HG03460 (cell line): ENCODE results near the gene ZRSR2.
"Not testable (repeated sequence)": the region's sequence is repeated elsewhere in the genome, so short reads cannot be mapped to it uniquely, and the experiment has no call there.

Experiments used
- ATAC-seq: cut with Tn5 transposase; IDR thresholded peaks from one replicate; pipeline ENCODE4 v1.9.1; 2021; ENCODE audit not compliant: unreplicated experiment

Gene ZRSR2

GRCh38 chrX:15797707-15798106 is 7.4 kb downstream of the ZRSR2 start:
- ATAC-seq = no peak

- no peak for ATAC-seq
Observed at GRCh38 chrX:15804563-15804962, 14.3 kb downstream of the ZRSR2 start.

GRCh38 chrX:15808254-15808653 is 18.0 kb downstream of the ZRSR2 start:
- no peak for ATAC-seq

DNA sequence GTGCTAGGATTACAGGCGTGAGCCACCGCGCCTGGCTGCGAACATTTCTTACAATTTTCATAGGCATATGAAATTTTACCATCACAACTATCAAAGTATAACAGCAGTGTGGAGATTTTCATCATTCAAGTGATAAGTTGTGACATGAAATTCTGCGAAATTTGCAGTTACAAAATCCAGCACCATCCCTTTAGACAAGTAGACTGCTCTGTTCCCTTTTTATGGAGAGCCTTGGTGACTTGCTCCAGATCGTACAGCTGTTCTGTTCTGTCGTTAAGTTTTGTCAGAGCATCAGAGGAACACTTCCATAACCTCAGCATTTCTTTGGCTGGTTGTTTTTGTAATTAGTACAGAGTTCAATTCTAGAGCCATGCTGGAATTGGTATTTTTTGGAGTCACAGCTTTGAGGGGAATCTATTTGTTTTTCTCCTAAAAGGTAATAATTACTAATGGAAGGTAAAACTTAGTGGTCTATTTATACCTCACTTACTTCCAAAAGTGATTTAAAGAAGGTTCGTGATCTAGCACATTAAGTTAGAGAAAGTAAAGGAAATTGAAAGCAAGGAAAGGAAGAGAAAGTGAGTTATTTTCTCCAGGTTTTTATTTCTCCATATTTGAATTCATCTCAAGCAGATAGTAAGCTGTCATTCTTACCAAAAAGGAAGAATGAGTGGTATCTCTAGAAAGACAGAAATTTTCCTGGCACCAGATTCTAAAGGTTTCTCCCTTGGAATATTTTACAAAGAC is 22.1 kb downstream of the ZRSR2 start:
- ATAC-seq = no peak

GRCh38 chrX:15813416-15813815 is 23.1 kb downstream of the ZRSR2 start:
- no peak for ATAC-seq

DNA sequence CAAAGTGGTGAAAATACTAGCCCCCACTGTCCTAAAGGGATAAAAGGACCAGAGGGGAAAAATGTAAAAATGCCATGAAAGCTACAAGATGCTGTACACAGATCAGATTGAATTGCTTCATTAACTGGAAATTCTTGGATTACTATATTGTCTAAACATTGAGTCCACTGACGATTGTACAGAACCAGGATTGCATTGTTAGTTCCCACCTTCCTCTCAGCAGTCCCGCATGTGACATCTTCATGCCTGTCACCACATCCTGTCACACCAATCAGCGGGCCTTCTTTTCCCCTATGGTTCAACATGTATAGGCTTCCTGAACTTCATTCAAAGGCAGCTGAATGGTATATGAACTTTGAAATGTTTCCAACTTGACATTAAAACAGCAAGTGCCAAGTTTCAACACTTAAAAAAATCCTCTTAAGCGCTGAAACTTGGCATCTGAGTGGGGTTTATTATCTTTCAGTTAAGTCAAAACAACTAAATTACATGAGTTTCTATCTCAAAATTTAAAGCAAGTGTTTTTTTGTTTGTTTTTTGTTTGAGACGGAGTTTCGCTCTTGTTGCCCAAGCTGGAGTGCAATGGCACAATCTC is 24.6 kb downstream of the ZRSR2 start:
- ATAC-seq = no peak

- ATAC-seq = no peak
Observed at GRCh38 chrX:15815779-15816437, 25.6 kb downstream of the ZRSR2 start.

DNA sequence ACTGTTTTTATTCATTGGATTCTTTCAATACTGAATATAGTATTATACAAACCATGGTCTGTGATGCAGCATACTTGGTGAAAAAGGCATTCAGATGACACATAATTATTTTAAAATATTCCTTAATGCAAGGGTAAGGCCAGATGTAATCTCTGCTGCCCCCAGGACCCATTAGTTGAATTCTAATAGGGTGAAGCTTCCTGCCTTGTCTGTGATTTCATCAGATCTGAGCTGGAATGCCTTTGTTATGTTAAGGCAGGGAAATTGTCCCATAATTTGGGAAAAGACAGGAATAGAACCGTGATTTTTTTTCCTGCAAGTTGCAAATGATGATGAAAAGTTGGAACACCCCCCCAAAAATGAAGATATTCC is 26.1 kb downstream of the ZRSR2 start:
- ATAC-seq = no peak

DNA sequence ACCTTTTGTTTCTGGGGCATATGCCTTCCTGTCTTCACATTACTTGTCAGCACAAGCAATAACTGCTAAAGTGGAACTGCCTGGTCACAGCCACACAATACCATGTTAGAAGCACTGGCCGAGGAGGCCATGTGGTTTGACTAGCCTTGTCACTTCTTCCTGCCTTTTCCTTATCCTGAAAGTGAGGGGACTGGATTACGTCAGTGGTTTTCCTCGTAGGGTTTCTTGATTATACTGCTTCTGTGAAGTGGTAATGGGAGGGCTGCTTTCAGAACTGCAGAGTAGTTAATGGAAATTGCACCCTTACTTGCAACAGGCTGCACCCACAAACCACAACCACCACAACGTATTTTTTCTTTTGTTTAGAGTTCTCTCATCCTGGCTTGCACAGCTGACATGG is 26.6 kb downstream of the ZRSR2 start:
- no peak for ATAC-seq

DNA sequence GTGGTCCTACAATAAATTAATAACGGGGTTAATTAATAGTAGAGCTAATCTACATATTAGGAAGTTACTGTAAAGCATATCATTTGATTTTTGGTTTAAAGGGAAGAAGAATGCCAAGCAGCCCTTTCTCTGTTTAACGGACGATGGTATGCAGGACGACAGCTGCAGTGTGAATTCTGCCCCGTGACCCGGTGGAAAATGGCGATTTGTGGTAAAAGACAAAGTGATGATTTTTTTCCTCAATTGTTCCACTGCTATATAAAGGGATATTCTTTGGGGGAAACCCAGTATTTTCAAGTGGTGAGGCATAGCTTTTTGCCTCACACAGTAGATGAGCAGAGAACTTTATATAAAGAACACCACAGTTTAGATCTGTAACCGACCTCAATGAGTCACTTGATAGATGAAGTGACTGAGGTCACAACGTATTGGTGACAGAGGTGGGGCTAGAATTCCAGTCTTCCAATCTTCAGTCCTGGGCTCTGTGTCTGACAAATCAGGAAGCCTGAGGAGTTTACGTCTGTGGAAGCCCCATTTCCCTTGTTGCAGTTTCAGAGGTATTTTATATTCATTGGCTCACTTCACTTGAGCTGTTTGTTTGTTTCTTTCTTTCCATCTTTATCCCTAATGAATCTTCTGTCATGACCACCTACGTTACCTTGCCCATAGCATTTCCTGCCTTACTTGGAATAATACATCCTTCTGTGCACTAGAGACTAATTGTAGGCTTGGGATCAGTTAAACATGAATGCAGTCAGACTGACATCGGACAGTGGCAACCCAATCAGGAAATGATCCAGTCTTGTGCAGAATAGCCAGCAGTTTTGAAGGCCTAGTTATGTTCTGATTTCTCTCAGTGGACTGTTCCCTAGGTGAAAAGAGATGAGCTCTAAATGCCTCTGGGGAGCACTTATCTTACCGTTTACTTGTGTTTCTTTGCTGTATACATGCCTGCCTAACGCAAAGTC is 30.1 kb downstream of the ZRSR2 start:
- ATAC-seq = no peak

DNA sequence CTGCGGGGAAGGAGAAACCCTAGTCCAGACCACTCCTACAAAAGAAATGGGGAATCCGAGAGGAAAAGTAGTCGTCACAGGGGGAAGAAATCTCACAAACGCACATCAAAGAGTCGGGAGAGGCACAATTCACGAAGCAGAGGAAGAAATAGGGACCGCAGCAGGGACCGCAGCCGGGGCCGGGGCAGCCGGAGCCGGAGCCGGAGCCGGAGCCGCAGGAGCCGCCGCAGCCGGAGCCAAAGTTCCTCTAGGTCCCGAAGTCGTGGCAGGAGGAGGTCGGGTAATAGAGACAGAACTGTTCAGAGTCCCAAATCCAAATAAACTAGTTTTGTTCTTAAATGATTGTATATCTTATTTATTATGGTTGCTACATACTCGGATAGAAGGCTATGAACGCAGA is 32.6 kb downstream of the ZRSR2 start:
- no peak for ATAC-seq

- ATAC-seq = no peak
Observed at GRCh38 chrX:15825936-15826335, 35.7 kb downstream of the ZRSR2 start.

DNA sequence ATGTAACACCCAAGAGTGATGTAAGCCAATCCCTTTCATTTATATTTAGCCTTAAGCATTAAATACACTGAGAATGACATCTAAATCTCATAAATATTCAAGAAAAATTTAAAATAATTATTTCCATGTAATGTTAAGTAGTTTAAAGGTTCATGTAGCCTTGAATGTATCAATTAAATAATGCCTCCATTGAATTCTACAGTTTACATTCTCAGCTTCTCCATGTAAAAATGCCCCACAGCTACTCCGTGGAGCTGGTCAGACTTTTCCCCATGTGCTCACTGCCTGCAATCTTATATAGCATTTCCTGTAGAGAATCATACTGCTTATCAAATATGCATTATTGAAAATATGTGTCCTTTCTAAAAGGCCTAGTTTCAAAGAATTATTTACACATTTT is 38.9 kb downstream of the ZRSR2 start:
- ATAC-seq = no peak

DNA sequence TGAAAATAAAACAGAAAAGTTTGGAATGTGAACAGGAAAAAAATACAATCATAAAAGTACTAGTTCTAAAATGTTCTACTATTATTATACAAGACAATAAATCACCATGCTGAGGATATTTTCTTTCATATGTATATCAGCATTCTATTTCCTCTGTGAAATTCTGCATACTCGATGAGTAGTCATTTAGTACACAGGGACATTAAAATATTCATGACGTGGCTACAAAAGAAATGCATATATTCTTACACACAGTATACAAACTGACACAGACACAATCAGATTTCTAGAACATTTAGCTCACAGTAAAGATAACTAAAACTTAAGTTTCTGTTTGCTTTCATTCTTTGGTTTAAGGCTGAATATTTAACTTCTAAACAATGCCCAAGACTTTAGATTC is 41.1 kb downstream of the ZRSR2 start:
- not testable (repeated sequence) for ATAC-seq

DNA sequence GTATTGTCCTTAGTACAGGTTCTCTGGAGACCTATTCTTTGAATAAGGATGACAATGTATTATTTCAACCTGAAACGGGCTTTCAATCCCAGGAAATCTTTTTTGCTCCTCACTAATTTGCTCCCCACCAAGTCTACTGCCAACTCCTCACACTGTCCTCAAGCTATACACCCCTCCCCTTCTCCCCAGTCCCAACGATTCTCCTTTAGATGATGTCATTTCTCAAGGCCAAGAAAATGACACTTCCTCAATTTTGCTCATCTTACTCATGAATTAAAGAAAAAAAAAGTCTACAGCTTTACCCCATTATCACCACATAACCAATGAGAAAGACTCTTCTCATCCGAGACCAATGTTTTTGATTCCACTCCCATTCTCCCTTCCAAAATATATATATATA is 43.8 kb downstream of the ZRSR2 start:
- ATAC-seq = no peak

- ATAC-seq = no peak
Observed at GRCh38 chrX:15834827-15835595, 44.7 kb downstream of the ZRSR2 start.

- no peak for ATAC-seq
Observed at GRCh38 chrX:15838017-15838416, 47.7 kb downstream of the ZRSR2 start.

GRCh38 chrX:15841853-15842516 is 51.7 kb downstream of the ZRSR2 start:
- no peak for ATAC-seq

DNA sequence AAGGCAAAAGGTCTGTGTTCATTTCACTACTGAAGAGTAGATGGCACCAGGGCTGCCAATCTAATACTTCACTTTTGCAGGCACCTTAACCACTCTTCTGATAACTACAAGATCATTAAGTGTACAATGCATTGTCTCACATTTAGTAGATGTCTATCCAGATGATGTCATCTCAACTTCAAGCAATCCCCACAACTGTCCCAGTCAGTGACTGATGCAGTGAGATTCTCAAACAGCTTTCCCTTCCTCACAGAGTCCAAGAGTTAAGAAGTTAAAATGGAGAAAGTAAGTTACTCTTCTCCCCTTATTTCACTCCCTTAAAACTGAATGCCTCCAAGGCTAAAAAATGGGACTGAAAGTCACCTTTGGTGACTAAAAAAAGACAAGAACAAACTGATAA is 53.7 kb downstream of the ZRSR2 start:
- ATAC-seq = no peak

GRCh38 chrX:15848576-15848975 is 58.3 kb downstream of the ZRSR2 start:
- no peak for ATAC-seq
